A375 (cell line): Measurements from ENCODE around the gene EIF1. TPM values are rescaled to one million over a fixed set of nuclear protein-coding genes. Genes with fewer than 3 reads are reported as not detected.

ENCODE experiments used
- small RNA-seq: library from RNA; depleted of rRNA; stranded (forward); fragments of <200 nt; gene quantifications from one replicate; pipeline ENCODE3, GENCODE V24; 2014
- total RNA-seq: library from RNA; depleted of rRNA; stranded (reverse); fragments of >200 nt; shearing (Covaris generic); gene quantifications from 2 replicates; pipeline ENCODE4 v1.2.3, GENCODE V29; 2014; rRNA removed

The EIF1 gene
- 130 and 141 TPM in 2 replicates for total RNA-seq

DNA sequence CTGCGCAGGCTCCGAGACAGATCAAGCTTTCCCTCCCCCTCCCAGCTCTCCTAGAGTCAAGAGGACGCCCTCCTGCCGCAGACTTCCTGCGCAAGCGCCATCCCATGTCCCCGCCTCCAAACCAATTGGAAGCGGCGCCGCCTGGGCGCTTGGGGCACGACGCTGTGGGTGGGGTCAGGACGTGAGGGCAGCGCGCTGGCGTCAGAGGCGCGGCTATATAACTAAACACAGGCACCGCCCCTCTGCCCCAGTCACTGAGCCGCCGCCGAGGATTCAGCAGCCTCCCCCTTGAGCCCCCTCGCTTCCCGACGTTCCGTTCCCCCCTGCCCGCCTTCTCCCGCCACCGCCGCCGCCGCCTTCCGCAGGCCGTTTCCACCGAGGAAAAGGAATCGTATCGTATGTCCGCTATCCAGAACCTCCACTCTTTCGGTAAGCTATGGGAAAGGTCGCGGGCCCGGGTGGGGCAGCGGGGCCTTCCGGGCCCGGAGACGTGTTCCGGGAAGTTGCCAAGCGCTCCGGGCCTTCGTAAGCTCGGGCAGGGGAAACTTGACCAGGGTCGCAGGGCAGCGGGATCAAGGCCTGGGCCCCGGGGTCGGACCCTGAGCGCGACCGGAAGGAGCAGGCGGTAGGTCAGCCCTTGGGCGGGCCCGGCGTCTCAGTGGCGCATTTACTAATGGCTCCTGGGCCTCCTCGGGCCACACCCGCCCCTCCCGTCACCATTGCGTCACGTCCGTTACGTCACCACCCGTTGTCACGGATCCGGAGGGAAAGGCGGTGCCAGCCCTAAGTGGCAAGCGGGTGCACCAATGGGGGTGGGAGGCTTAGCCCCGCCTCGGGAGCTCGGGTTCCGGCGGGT lies at the start of gene EIF1:
Gene EIF1, plus strand, starts transcription at position 245 of the 856 bp plus-strand sequence. Its CDS starts 154 bp downstream, at position 399.

DNA sequence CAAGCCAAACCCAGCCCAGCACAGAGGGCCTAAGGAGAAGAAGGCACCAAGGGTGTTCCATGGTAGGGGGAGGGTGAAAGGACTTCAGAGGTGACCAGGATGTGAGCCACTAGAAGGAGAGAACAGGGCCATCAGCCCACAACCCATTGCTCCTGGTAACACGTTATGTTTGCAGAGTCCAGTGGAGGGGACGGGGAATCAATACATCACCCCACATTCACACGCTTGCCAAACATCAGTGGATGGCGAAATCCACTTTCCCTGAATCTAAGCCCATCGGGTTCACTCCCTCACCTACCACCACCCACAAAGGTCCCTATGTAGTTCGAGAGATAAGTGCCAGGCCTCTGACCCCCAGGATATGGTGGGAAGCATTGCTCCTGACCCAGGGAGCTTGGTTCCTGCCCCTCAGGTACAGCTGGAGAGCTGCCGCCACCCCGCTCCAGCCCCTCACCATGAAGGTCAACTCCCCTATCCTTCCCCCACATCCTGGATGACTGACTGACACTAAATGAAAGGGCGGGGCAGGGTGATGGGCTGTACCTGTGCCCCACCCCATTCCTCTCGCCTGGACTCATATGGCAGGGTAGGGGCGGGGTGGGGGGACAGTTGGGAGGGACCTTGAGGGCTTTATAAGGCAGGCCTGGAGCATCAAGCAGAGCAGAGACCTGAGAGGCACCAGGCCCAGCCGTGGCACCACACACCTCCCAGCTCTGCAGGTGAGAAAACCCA lies 23.1 kb downstream of the EIF1 start, which contains the start of gene GAST:
Gene GAST, plus strand, starts transcription at position 663 of the 732 bp plus-strand sequence. CDS start 3,106 bp downstream, outside the sequence.

DNA sequence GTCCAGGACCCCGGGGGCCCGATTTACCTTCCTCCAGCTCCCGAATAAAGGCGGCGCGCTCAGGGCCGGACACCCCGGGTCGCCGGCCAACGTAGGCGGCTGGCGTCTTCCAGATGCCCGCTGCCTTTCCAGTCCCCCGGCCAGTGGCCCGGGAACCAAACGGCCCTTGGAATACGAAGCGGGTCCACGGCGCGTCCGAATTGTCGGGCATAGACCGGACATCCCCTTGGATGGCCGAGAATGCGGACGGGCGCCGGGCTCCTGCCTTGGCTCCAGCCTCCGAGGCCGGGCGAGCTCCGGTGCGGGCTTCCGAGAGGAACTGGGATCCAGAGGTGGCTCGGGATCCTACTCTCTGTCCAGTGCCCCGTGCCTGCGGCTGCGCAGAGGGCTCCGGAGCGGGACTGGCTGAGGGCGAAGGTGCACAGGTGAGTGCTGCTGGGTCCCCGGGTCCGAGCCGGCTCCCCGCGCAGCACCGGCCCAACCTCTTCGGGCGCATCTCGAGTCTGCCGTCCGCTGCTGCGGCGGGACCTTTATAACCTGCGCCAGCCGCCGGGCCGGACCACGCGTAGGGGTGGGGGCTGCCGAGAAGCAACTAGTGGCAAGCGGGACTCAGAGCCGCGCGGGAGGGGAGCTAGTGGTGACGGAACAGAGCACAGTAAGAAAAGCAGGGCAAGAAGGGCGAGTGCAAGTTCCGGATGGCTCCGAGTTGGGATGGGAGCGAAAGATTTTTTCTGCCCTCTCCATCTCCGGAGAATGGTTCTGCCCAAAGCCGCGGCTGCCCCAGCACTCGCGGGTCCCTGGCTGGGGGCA lies 45.7 kb downstream of the EIF1 start, which contains the start of gene HAP1:
Gene HAP1, minus strand, starts transcription at position 505 of the 810 bp plus-strand sequence. Its CDS starts 9 bp downstream, at position 496.

Small RNA genes lying within 50 kb of the gene (small RNA-seq; reads per million reads assigned to genes)
- gene RN7SL399P (not detected), gene RNA5SP442 (3.4 reads per million, percentile 81 among the genes with 10 or more reads in this experiment)

Other genes with a start within 250 kb of the EIF1 start
- gene KRT38, start 247.9 kb upstream of the EIF1 start, total RNA-seq: not detected in 2 replicates
- gene KRT32, start 221.5 kb upstream of the EIF1 start, total RNA-seq: 0.08 and 0.19 TPM in 2 replicates
- gene KRT35, start 207.7 kb upstream of the EIF1 start, total RNA-seq: not detected in 2 replicates
- not detected in 2 replicates for gene KRT36, start 199.0 kb upstream of the EIF1 start, total RNA-seq
- gene KRT13, start 183.3 kb upstream of the EIF1 start, total RNA-seq: not detected in 2 replicates
- gene KRT15, start 170.0 kb upstream of the EIF1 start, total RNA-seq: 11.1 and 18.7 TPM in 2 replicates
- 0.29 TPM in 1 of 2 replicates, not detected in the other for gene KRT19, start 160.6 kb upstream of the EIF1 start, total RNA-seq
- 2.2 and 2.6 TPM in 2 replicates for gene KRT9, start 116.8 kb upstream of the EIF1 start, total RNA-seq
- gene KRT14, start 102.0 kb upstream of the EIF1 start, total RNA-seq: 56.1 and 63.7 TPM in 2 replicates
- gene KRT16, start 76.1 kb upstream of the EIF1 start, total RNA-seq: 1.4 and 1.6 TPM in 2 replicates
- gene KRT17, start 64.3 kb upstream of the EIF1 start, total RNA-seq: 0.45 TPM in 2 replicates
- gene GAST, start 23.4 kb downstream of the EIF1 start, total RNA-seq: not detected in 2 replicates
- gene HAP1, start 45.8 kb downstream of the EIF1 start, total RNA-seq: 0.15 TPM in 1 of 2 replicates, not detected in the other
- 5.9 and 6.1 TPM in 2 replicates for gene JUP, start 97.8 kb downstream of the EIF1 start, total RNA-seq
- 53.4 and 66.4 TPM in 2 replicates for gene P3H4, start 123.1 kb downstream of the EIF1 start, total RNA-seq
- gene FKBP10, start 124.1 kb downstream of the EIF1 start, total RNA-seq: 259 and 283 TPM in 2 replicates
- 85.6 and 94.7 TPM in 2 replicates for gene NT5C3B, start 147.3 kb downstream of the EIF1 start, total RNA-seq
- not detected in 2 replicates for gene KLHL10, start 148.9 kb downstream of the EIF1 start, total RNA-seq
- 25.5 and 26.7 TPM in 2 replicates for gene KLHL11, start 176.5 kb downstream of the EIF1 start, total RNA-seq
- gene ACLY, start 230.1 kb downstream of the EIF1 start, total RNA-seq: 124 and 136 TPM in 2 replicates
- 7.9 and 9.4 TPM in 2 replicates for gene ODAD4, start 241.7 kb downstream of the EIF1 start, total RNA-seq